HepG2 (cell line): ENCODE measurements around the gene SLC29A3. TPM values are rescaled to one million over a fixed set of nuclear protein-coding genes. Genes with fewer than 3 reads are reported as not detected.

Experiments
- ATAC-seq: fragments of 200-7000 bp; cut with Tn5 transposase; 3 replicates; pipeline ENCODE4 v1.9.1; 2020; ENCODE audit warnings: mild to moderate bottlenecking, moderate library complexity
- BruUV-seq: library from RNA; stranded (reverse); fragments of 400-500 nt; replicated peaks from 2 replicates; lab custom pipeline; 2021; lab: Mats Ljungman, UMichigan
- CTCF ChIA-PET: fragments of 300-600 bp; formaldehyde crosslinking; extraction: SDS; loops from one replicate; lab custom pipeline; 2021; ENCODE audit warnings: low total read pairs, inconsistent platforms, low intra/inter-chr PET ratio; lab: Yijun Ruan, JAX
- POLR2A ChIA-PET: fragments of 350-600 bp; sonication (Branson Sonifier 250); formaldehyde crosslinking; loops from one replicate; lab custom pipeline; 2020; ENCODE audit warnings: antibody characterized with exemption, inconsistent platforms; lab: Yijun Ruan, JAX
- DNase-seq: peaks from one replicate; pipeline ENCODE4 v3.0.0-alpha.2; 2015; ENCODE audit warnings: low spot score
- FAIRE-seq: peaks from 3 replicates; lab custom pipeline; 2011; peaks lifted over from hg19 to GRCh38; lab: Jason Lieb, UNC
- H2AFZ ChIP-seq: one replicate; pipeline ENCODE4 v1.6.1; 2011; ENCODE audit warnings: low read length, inconsistent platforms
- H3K27ac ChIP-seq: fragments of 300-600 bp; 3 replicates; pipeline ENCODE4 v1.8.0; 2011; ENCODE audit warnings: mixed run types, mild to moderate bottlenecking, mixed read lengths, low read length, inconsistent platforms; ENCODE audit not compliant: insufficient read depth; ENCODE audit errors: extremely low read length
- H3K27me3 ChIP-seq, 2 experiments: fragments of 200-600 bp in 1 of 2; 2 replicates in 1 of 2; 3 replicates in 1 of 2; pipeline versions ENCODE4 v1.6.0 to v1.8.0; 2011; ENCODE audit warnings: low read length in 2 of 2, mild to moderate bottlenecking in 2 of 2, moderate library complexity in 2 of 2, inconsistent platforms in 1 of 2; ENCODE audit not compliant: insufficient read depth in 2 of 2, control insufficient read depth in 1 of 2
- H3K36me3 ChIP-seq, 2 experiments: fragments of 200-600 bp in 1 of 2; replicated peaks in 1 of 2; 2 replicates in 1 of 2; 3 replicates in 1 of 2; pipeline versions ENCODE4 v1.5.1 to v1.8.0; 2011; ENCODE audit warnings: low read length in 2 of 2, inconsistent platforms in 1 of 2; ENCODE audit not compliant: insufficient read depth in 2 of 2, control insufficient read depth in 1 of 2
- H3K4me1 ChIP-seq: 2 replicates; pipeline ENCODE4 v1.5.1; 2012; ENCODE audit warnings: low read length, inconsistent platforms; ENCODE audit not compliant: insufficient read depth
- H3K4me2 ChIP-seq: 2 replicates; pipeline ENCODE4 v1.6.0; 2011; ENCODE audit warnings: low read depth, low read length, inconsistent platforms
- H3K4me3 ChIP-seq, 3 experiments: fragments of 200-600 bp in 1 of 3; sonication (generic), shearing (Covaris generic) in 1 of 3; replicated peaks in 1 of 3; 2 replicates each; pipeline ENCODE4 v1.5.1; 2011 to 2016; ENCODE audit warnings: low read length in 3 of 3, inconsistent platforms in 2 of 3, low read depth in 2 of 3, mild to moderate bottlenecking in 2 of 3, control low read depth in 1 of 3, mixed read lengths in 1 of 3; ENCODE audit not compliant: insufficient read depth in 1 of 3
- H3K79me2 ChIP-seq: one replicate; pipeline ENCODE4 v1.6.1; 2011; ENCODE audit warnings: low read length, inconsistent platforms; ENCODE audit not compliant: insufficient read depth
- H3K9ac ChIP-seq: 2 replicates; pipeline ENCODE4 v1.6.0; 2011; ENCODE audit warnings: mild to moderate bottlenecking, low read depth, low read length, inconsistent platforms; ENCODE audit not compliant: insufficient read depth
- H3K9me3 ChIP-seq: 2 replicates; pipeline ENCODE4 v1.5.1; 2012; ENCODE audit warnings: mild to moderate bottlenecking, low read length
- H4K20me1 ChIP-seq: 2 replicates; pipeline ENCODE4 v1.6.0; 2011; ENCODE audit warnings: inconsistent platforms, mild to moderate bottlenecking, low read length, moderate library complexity; ENCODE audit not compliant: insufficient read depth
- GABPA ChIP-seq, 2 experiments: IDR thresholded peaks; 2 replicates each; pipeline ENCODE4 v1.6.1; 2011 to 2016; ENCODE audit warnings: low read depth in 2 of 2, low read length in 1 of 2, missing biosample characterization in 1 of 2, missing genetic modification characterization in 1 of 2
- HIVEP1 ChIP-seq: sonication (generic); formaldehyde crosslinking; IDR thresholded peaks from 2 replicates; pipeline ENCODE4 v1.4.0; 2020; ENCODE audit warnings: mild to moderate bottlenecking, missing genetic modification reagents
- LCORL ChIP-seq, 2 experiments: fragments of 450-650 bp in 1 of 2; sonication (generic) in 1 of 2; formaldehyde crosslinking in 1 of 2; IDR thresholded peaks; 2 replicates each; pipeline versions ENCODE4 v1.5.0 to v1.6.1; 2017 to 2020; ENCODE audit warnings: antibody characterized with exemption in 1 of 2, missing genetic modification reagents in 1 of 2
- NCOA5 ChIP-seq: sonication (generic); formaldehyde crosslinking; IDR thresholded peaks from 2 replicates; pipeline ENCODE4 v1.4.0; 2020; ENCODE audit warnings: missing genetic modification reagents
- RAD21 ChIP-seq: fragments of 450-650 bp; formaldehyde crosslinking; IDR thresholded peaks from 2 replicates; pipeline ENCODE4 v1.5.0; 2020; ENCODE audit warnings: mild to moderate bottlenecking
- ZNF354B ChIP-seq: sonication (generic); formaldehyde crosslinking; IDR thresholded peaks from 2 replicates; pipeline ENCODE4 v1.8.0; 2022; ENCODE audit warnings: mild to moderate bottlenecking, missing genetic modification reagents
- ZNF775 ChIP-seq: sonication (generic); formaldehyde crosslinking; IDR thresholded peaks from 2 replicates; pipeline ENCODE4 v1.4.0; 2020; ENCODE audit warnings: missing genetic modification reagents, mild to moderate bottlenecking, moderate library complexity, borderline replicate concordance
- WGBS: methylation state at CpG from one replicate; pipeline ENCODE4 v1.1.6; 2017; ENCODE audit warnings: low lambda C conversion rate; 5-methylcytosine and 5-hydroxymethylcytosine counted together
- in situ Hi-C: cut with HindIII; loops from 2 replicates; pipeline ENCODE4 v1.10.0; 2017; ENCODE audit warnings: low pct_unique_long_range_greater_than_20kb; ENCODE audit not compliant: extremely low pct_ligation_motif_present
- intact Hi-C: fragments of 100-400 bp; cut with micrococcal nuclease; formaldehyde crosslinking; loops from one replicate; pipeline ENCODE4 v1.10.0; 2022; ENCODE audit not compliant: unreplicated experiment
- polyA plus RNA-seq, 8 experiments: library from polyadenylated mRNA; depleted of rRNA in 3 of 8; stranded (reverse) in 7 of 8; unstranded in 1 of 8; fragments of >200 nt; fragmentation: Illumina TruSeq in 4 of 8; extraction: Trizol in 4 of 8; gene quantifications; 2 replicates each; pipeline versions ENCODE4 v1.2.1 to v1.2.3, GENCODE V29; 2011 to 2016; ENCODE audit warnings: low read depth in 4 of 8, missing spikeins in 1 of 8, mixed read lengths in 1 of 8; ENCODE audit not compliant: insufficient read depth in 1 of 8
- total RNA-seq, 5 experiments: library from RNA; depleted of rRNA; stranded (reverse); fragments of >200 nt; fragmentation: Illumina TruSeq; extraction: Trizol; gene quantifications; 2 replicates each; pipeline ENCODE4 v1.2.3, GENCODE V29; 2016; ENCODE audit warnings: low read depth in 1 of 5
- TF ChIP-seq, protein P1 (sequence below): sonication (generic); formaldehyde crosslinking; IDR thresholded peaks from 2 replicates; pipeline ENCODE4 v1.9.0; 2021; ENCODE audit warnings: missing genetic modification reagents, borderline replicate concordance
- TF ChIP-seq, protein P2 (sequence below): sonication (generic); formaldehyde crosslinking; IDR thresholded peaks from 2 replicates; pipeline ENCODE4 v1.4.0; 2020; ENCODE audit warnings: mild to moderate bottlenecking, missing genetic modification reagents
- TF ChIP-seq, protein P3 (sequence below): sonication (generic); formaldehyde crosslinking; IDR thresholded peaks from 2 replicates; pipeline ENCODE4 v1.4.0; 2020; ENCODE audit warnings: mild to moderate bottlenecking, missing genetic modification reagents
- TF ChIP-seq, protein P4 (sequence below): sonication (generic); formaldehyde crosslinking; IDR thresholded peaks from 2 replicates; pipeline ENCODE4 v1.5.0; 2020; ENCODE audit warnings: mild to moderate bottlenecking, missing genetic modification reagents, borderline replicate concordance

The SLC29A3 gene
- total and polyA plus RNA-seq, 2 of the 13 experiments (the other 11 are each of a cell fraction or from before 2014, with no cell fraction given): 8.6 to 11.8 TPM

DNA sequence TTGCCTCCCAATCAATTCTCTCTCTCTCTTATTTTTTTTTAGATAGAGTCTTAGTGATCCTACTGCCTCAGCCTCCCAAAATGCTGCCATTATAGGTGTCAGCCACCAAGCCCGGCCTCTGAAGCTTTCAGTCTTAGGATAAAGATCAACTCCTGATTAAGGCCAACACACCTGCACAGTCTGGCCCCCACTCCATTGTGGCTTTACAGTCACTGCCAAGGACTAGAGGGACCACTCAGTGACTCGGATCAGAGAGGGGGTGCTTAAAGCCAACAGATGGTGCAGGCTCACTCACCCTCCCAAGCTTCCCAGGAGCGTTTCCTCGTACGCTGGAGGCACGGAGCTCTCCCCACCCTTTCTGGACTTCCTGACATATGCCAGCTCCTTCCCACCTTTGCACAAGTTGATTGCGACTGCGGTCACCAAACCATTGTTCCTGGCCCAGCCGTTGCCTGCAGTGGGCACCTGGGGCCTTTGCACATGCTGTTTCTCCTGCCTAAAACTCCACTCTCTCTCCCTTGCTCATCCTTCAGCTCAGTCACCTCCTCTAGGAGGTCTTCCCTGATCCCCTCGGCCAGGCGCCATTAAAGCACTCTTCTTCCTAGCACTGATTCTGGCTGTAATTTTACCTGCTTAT is 76.0 kb downstream of the SLC29A3 start:
- no peak overlapping the region for H3K4me2 ChIP-seq
- no peaks in the 10 kb centered on the region for H4K20me1 ChIP-seq
- no peak overlapping the region for H2AFZ ChIP-seq
- ATAC-seq (no peak), DNase-seq (no peak), FAIRE-seq (no peak)
- H3K4me1 ChIP-seq: peaks cover 19% of the 10 kb centered on the region
- H3K27ac ChIP-seq: no peak overlapping the region
- intact Hi-C loops: no loop called here
- CTCF ChIA-PET: no interaction called here
- no peaks in the 10 kb centered on the region for H3K79me2 ChIP-seq
- no peaks in the 10 kb centered on the region for H3K36me3 ChIP-seq
- in situ Hi-C loops: no loop called here
- H3K9ac ChIP-seq: no peak overlapping the region
- 65% methylated on average over 6 of the region's 11 CpGs for WGBS
- peaks cover 8 to 52% of the 10 kb centered on the region in 2 experiments for H3K27me3 ChIP-seq
- no peak overlapping the region for H3K4me3 ChIP-seq
- BruUV-seq: no TSS peak
- H3K9me3 ChIP-seq: no peaks in the 10 kb centered on the region
- POLR2A ChIA-PET: no interaction called here
- TF ChIP-seq RAD21 (no peak), ZNF775 (CRISPR knock-in tag) (no peak), ZNF354B (no peak), GABPA (IDR thresholded peaks at IDR 0.05; ENCODE audit: low read depth, low read length) (no peak), GABPA (CRISPR knock-in tag; IDR thresholded peaks at IDR 0.05; ENCODE audit: low read depth) (no peak), NCOA5 (CRISPR knock-in tag) (no peak), LCORL (IDR thresholded peaks at IDR 0.05) (no peak), LCORL (CRISPR knock-in tag; IDR thresholded peaks at IDR 0.05) (no peak), HIVEP1 (no peak)
- TF ChIP-seq, protein P1, sequence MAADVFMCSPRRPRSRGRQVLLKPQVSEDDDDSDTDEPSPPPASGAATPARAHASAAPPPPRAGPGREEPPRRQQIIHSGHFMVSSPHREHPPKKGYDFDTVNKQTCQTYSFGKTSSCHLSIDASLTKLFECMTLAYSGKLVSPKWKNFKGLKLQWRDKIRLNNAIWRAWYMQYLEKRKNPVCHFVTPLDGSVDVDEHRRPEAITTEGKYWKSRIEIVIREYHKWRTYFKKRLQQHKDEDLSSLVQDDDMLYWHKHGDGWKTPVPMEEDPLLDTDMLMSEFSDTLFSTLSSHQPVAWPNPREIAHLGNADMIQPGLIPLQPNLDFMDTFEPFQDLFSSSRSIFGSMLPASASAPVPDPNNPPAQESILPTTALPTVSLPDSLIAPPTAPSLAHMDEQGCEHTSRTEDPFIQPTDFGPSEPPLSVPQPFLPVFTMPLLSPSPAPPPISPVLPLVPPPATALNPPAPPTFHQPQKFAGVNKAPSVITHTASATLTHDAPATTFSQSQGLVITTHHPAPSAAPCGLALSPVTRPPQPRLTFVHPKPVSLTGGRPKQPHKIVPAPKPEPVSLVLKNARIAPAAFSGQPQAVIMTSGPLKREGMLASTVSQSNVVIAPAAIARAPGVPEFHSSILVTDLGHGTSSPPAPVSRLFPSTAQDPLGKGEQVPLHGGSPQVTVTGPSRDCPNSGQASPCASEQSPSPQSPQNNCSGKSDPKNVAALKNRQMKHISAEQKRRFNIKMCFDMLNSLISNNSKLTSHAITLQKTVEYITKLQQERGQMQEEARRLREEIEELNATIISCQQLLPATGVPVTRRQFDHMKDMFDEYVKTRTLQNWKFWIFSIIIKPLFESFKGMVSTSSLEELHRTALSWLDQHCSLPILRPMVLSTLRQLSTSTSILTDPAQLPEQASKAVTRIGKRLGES (CRISPR knock-in tag): no peak
- TF ChIP-seq, protein P2, sequence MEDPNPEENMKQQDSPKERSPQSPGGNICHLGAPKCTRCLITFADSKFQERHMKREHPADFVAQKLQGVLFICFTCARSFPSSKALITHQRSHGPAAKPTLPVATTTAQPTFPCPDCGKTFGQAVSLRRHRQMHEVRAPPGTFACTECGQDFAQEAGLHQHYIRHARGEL (CRISPR knock-in tag): no peak
- TF ChIP-seq, protein P3, sequence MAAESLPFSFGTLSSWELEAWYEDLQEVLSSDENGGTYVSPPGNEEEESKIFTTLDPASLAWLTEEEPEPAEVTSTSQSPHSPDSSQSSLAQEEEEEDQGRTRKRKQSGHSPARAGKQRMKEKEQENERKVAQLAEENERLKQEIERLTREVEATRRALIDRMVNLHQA: no peak
- TF ChIP-seq, protein P4, sequence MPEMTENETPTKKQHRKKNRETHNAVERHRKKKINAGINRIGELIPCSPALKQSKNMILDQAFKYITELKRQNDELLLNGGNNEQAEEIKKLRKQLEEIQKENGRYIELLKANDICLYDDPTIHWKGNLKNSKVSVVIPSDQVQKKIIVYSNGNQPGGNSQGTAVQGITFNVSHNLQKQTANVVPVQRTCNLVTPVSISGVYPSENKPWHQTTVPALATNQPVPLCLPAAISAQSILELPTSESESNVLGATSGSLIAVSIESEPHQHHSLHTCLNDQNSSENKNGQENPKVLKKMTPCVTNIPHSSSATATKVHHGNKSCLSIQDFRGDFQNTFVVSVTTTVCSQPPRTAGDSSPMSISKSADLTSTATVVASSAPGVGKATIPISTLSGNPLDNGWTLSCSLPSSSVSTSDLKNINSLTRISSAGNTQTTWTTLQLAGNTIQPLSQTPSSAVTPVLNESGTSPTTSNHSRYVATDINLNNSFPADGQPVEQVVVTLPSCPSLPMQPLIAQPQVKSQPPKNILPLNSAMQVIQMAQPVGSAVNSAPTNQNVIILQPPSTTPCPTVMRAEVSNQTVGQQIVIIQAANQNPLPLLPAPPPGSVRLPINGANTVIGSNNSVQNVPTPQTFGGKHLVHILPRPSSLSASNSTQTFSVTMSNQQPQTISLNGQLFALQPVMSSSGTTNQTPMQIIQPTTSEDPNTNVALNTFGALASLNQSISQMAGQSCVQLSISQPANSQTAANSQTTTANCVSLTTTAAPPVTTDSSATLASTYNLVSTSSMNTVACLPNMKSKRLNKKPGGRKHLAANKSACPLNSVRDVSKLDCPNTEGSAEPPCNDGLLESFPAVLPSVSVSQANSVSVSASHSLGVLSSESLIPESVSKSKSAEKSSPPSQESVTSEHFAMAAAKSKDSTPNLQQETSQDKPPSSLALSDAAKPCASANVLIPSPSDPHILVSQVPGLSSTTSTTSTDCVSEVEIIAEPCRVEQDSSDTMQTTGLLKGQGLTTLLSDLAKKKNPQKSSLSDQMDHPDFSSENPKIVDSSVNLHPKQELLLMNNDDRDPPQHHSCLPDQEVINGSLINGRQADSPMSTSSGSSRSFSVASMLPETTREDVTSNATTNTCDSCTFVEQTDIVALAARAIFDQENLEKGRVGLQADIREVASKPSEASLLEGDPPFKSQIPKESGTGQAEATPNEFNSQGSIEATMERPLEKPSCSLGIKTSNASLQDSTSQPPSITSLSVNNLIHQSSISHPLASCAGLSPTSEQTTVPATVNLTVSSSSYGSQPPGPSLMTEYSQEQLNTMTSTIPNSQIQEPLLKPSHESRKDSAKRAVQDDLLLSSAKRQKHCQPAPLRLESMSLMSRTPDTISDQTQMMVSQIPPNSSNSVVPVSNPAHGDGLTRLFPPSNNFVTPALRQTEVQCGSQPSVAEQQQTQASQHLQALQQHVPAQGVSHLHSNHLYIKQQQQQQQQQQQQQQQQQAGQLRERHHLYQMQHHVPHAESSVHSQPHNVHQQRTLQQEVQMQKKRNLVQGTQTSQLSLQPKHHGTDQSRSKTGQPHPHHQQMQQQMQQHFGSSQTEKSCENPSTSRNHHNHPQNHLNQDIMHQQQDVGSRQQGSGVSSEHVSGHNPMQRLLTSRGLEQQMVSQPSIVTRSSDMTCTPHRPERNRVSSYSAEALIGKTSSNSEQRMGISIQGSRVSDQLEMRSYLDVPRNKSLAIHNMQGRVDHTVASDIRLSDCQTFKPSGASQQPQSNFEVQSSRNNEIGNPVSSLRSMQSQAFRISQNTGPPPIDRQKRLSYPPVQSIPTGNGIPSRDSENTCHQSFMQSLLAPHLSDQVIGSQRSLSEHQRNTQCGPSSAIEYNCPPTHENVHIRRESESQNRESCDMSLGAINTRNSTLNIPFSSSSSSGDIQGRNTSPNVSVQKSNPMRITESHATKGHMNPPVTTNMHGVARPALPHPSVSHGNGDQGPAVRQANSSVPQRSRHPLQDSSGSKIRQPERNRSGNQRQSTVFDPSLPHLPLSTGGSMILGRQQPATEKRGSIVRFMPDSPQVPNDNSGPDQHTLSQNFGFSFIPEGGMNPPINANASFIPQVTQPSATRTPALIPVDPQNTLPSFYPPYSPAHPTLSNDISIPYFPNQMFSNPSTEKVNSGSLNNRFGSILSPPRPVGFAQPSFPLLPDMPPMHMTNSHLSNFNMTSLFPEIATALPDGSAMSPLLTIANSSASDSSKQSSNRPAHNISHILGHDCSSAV (CRISPR knock-in tag): no peak
